Heart left ventricle (tissue), 13 donors: ENCODE results near the gene FAF1.

Experiments used
- CTCF ChIP-seq, 12 donors: fragments of 200-600 bp; sonication (generic) in 4 of 12; IDR thresholded peaks; one replicate each; pipeline versions ENCODE4 v1.5.0 to v1.8.0; 2018 to 2022; ENCODE audit warnings: antibody characterized with exemption in 12 of 12, mild to moderate bottlenecking in 5 of 12
- POLR2A ChIP-seq, 2 donors: fragments of 450-650 bp; IDR thresholded peaks; one replicate each; pipeline ENCODE4 v1.6.1; 2017; ENCODE audit warnings: antibody characterized with exemption in 2 of 2, mild to moderate bottlenecking in 2 of 2, moderate library complexity in 2 of 2
- donor health status: ischemic (EF 13 %, LVEDD 7.1; RV severe dilation, severe dysfunction).
- donor health status: DM: no; HTN: yes; CAD: no.
- donor health status: DM: no; HTN: no; CAD: no.
- donor health status: ischemic (EF 25% LVEDD 6.9; RV normal size, moderate dysfunction).
- donor health status: ischemic (EF 25% LVEDD 5.7; RV mildly dilated, moderate dysfunction).
- donor health status: ischemic (EF 35%, LVEDD 5.7; RV mildly dilated, moderate dysfunction).
- donor health status: nonischemic (EF 11% LVEDD 7.7; RV severe dilation, severe dysfunction).
- donor health status: DM: yes; HTN: yes; CAD: no.
- donor health status: PGD.
- donor health status: ischemic (EF 29% LVEDD 5.4; RV normal size, mild dysfunction).
- donor health status: nonischemic (EF 23%, LVEDD 6.1; RV moderate dilation, normal function).

GRCh38 chr1:50702395-50702794 lies 257.7 kb downstream of the FAF1 start:
- TF ChIP-seq CTCF (IDR thresholded peaks at IDR 0.05) (no peak), POLR2A (IDR thresholded peaks at IDR 0.05) (no peak)
